Measurements from ENCODE around the gene PRCD.

PRCD gene

GRCh38 chr17:76547642-76548202, 7.9 kb downstream of the PRCD start:
- Histone ChIP-seq H2AFZ (no peak overlapping the region), H3K27ac (no peak overlapping the region), H3K4me1 (peaks cover 44% of the 10 kb centered on the region), H3K9ac (no peak overlapping the region), H3K79me2 (no peaks in the 10 kb centered on the region), H3K9me3 (ENCODE audit: control insufficient read depth, low read length) (no peaks in the 10 kb centered on the region), H3K4me2 (ENCODE audit: low read length) (no peak overlapping the region), H3K4me3 (ENCODE audit: low read depth, low read length) (no peak overlapping the region), H3K27me3 (ENCODE audit: control insufficient read depth, insufficient read depth, low read length) (no peaks in the 10 kb centered on the region), H3K36me3 (ENCODE audit: control insufficient read depth, insufficient read depth, low read length) (no peaks in the 10 kb centered on the region)
- no peak for TF ChIP-seq CTCF (IDR thresholded peaks at IDR 0.05)

GRCh38 chr17:76548378-76549214, 8.8 kb downstream of the PRCD start:
- Histone ChIP-seq H3K4me2 (ENCODE audit: low read length) (no peak overlapping the region), H3K9ac (no peak overlapping the region), H3K36me3 (ENCODE audit: control insufficient read depth, insufficient read depth, low read length) (no peaks in the 10 kb centered on the region), H2AFZ (no peak overlapping the region), H3K79me2 (no peaks in the 10 kb centered on the region), H3K4me1 (peaks cover 35% of the 10 kb centered on the region), H3K9me3 (ENCODE audit: control insufficient read depth, low read length) (no peaks in the 10 kb centered on the region), H3K27me3 (ENCODE audit: control insufficient read depth, insufficient read depth, low read length) (no peaks in the 10 kb centered on the region), H3K4me3 (ENCODE audit: low read depth, low read length) (no peak overlapping the region), H3K27ac (no peak overlapping the region)
- TF ChIP-seq CTCF (IDR thresholded peaks at IDR 0.05), result no peak

GRCh38 chr17:76549215-76549518, 9.3 kb downstream of the PRCD start:
- Histone ChIP-seq H3K4me3 (ENCODE audit: low read depth, low read length) (no peak overlapping the region), H3K27ac (no peak overlapping the region)
- TF ChIP-seq CTCF (IDR thresholded peaks at IDR 0.05), result no peak

GRCh38 chr17:76549539-76549938, 9.7 kb downstream of the PRCD start:
- Histone ChIP-seq H3K79me2 (no peaks in the 10 kb centered on the region), H3K27me3 (ENCODE audit: control insufficient read depth, insufficient read depth, low read length) (no peaks in the 10 kb centered on the region), H3K9ac (no peak overlapping the region), H3K4me3 (ENCODE audit: low read depth, low read length) (no peak overlapping the region), H2AFZ (no peak overlapping the region), H3K27ac (no peak overlapping the region), H3K9me3 (ENCODE audit: control insufficient read depth, low read length) (no peaks in the 10 kb centered on the region), H3K4me1 (peaks cover 30% of the 10 kb centered on the region), H3K36me3 (ENCODE audit: control insufficient read depth, insufficient read depth, low read length) (no peaks in the 10 kb centered on the region), H3K4me2 (ENCODE audit: low read length) (no peak overlapping the region)
- TF ChIP-seq CTCF (IDR thresholded peaks at IDR 0.05), result no peak

More at GRCh38 chr17:76549215-76549518, 9.3 kb downstream of the PRCD start:
- H3K9me3 ChIP-seq (ENCODE audit: control insufficient read depth, low read length), result no peaks in the 10 kb centered on the region
- H3K36me3 ChIP-seq (ENCODE audit: control insufficient read depth, insufficient read depth, low read length), result no peaks in the 10 kb centered on the region
- no peaks in the 10 kb centered on the region for H3K27me3 ChIP-seq (ENCODE audit: control insufficient read depth, insufficient read depth, low read length)
- peaks cover 30% of the 10 kb centered on the region for H3K4me1 ChIP-seq
- no peak overlapping the region for H2AFZ ChIP-seq
- no peak overlapping the region for H3K4me2 ChIP-seq (ENCODE audit: low read length)
- H3K79me2 ChIP-seq, result no peaks in the 10 kb centered on the region
- H3K9ac ChIP-seq, result no peak overlapping the region
